ENCODE data around the gene BTBD2.

Gene BTBD2

GRCh38 chr19:1936916-1937610, 78.5 kb downstream of the BTBD2 start:
- no peak for DNase-seq

GRCh38 chr19:1936430-1936829, 79.1 kb downstream of the BTBD2 start:
- no peak for DNase-seq

- no peak for DNase-seq
Observed at GRCh38 chr19:1935484-1936208, 79.9 kb downstream of the BTBD2 start.
